ENCODE measurements around the gene IFNB1. TPM values are rescaled to one million over a fixed set of nuclear protein-coding genes. Genes with fewer than 3 reads are reported as not detected.

The IFNB1 gene
- total RNA-seq, 1 donor, result not detected

DNA sequence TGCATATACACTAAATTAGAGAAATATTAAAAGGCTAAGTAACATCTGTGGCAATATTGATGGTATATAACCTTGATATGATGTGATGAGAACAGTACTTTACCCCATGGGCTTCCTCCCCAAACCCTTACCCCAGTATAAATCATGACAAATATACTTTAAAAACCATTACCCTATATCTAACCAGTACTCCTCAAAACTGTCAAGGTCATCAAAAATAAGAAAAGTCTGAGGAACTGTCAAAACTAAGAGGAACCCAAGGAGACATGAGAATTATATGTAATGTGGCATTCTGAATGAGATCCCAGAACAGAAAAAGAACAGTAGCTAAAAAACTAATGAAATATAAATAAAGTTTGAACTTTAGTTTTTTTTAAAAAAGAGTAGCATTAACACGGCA lies 7.3 kb upstream of the IFNB1 start:
- TF ChIP-seq, protein P1, sequence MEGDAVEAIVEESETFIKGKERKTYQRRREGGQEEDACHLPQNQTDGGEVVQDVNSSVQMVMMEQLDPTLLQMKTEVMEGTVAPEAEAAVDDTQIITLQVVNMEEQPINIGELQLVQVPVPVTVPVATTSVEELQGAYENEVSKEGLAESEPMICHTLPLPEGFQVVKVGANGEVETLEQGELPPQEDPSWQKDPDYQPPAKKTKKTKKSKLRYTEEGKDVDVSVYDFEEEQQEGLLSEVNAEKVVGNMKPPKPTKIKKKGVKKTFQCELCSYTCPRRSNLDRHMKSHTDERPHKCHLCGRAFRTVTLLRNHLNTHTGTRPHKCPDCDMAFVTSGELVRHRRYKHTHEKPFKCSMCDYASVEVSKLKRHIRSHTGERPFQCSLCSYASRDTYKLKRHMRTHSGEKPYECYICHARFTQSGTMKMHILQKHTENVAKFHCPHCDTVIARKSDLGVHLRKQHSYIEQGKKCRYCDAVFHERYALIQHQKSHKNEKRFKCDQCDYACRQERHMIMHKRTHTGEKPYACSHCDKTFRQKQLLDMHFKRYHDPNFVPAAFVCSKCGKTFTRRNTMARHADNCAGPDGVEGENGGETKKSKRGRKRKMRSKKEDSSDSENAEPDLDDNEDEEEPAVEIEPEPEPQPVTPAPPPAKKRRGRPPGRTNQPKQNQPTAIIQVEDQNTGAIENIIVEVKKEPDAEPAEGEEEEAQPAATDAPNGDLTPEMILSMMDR (IDR thresholded peaks at IDR 0.05; ENCODE audit: insufficient read depth, low read length), result no peak
- no peak for DNase-seq (ENCODE audit: low read depth)
- H3K4me3 ChIP-seq (ENCODE audit: low read depth, low read length), result no peak overlapping the region

DNA sequence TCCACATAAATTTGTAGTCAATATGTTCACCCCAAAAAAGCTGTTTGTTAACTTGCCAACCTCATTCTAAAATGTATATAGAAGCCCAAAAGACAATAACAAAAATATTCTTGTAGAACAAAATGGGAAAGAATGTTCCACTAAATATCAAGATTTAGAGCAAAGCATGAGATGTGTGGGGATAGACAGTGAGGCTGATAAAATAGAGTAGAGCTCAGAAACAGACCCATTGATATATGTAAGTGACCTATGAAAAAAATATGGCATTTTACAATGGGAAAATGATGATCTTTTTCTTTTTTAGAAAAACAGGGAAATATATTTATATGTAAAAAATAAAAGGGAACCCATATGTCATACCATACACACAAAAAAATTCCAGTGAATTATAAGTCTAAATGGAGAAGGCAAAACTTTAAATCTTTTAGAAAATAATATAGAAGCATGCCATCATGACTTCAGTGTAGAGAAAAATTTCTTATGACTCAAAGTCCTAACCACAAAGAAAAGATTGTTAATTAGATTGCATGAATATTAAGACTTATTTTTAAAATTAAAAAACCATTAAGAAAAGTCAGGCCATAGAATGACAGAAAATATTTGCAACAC lies 6.6 kb upstream of the IFNB1 start:
- TF ChIP-seq, protein P1 (IDR thresholded peaks at IDR 0.05; ENCODE audit: insufficient read depth, low read length), result no peak
- no peak for DNase-seq (ENCODE audit: low read depth)
- no peak overlapping the region for H3K4me3 ChIP-seq (ENCODE audit: low read depth, low read length)

DNA sequence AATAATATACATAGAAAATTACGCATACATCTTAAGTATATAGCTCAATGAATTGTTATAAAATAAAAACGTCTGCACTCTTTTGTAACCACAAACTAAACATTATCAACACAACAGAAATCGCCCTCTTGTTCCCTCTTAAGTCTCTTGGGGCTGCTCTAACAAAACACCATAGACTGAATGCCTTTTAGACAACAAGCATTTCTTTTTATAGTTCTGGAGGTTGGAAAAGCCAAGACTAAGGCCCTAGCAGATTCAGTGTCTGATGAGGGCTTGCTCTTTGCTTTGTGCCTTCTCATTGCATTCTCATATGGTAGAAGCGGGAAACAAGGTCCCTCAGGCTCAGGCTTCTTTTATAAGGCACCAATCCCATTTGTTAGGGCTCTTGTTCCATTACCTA lies 4.9 kb upstream of the IFNB1 start:
- TF ChIP-seq, protein P1 (IDR thresholded peaks at IDR 0.05; ENCODE audit: insufficient read depth, low read length), result no peak
- H3K4me3 ChIP-seq (ENCODE audit: low read depth, low read length), result no peak overlapping the region
- DNase-seq (ENCODE audit: low read depth), result no peak

DNA sequence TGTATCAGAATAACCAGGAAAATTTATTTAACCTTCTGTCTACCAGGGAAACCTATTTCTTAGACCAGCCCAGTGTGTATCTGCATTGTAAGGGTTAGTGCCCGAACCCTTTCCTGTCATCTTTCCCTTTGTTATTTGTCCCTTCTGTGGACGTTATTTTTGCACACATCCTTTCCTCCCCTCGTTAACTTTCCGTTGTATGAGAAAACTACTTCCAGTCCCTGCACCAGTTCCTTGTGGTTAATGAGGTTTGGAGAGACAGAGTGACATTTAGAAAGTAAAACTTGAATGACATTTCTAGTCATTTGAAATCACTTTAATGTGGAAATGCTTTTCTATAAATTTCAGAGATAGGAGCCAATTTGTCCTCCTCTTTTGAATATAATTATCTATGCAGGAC lies 4.3 kb upstream of the IFNB1 start:
- TF ChIP-seq, protein P1 (IDR thresholded peaks at IDR 0.05; ENCODE audit: insufficient read depth, low read length), result no peak
- DNase-seq (ENCODE audit: low read depth), result no peak
- no peak overlapping the region for H3K4me3 ChIP-seq (ENCODE audit: low read depth, low read length)

DNA sequence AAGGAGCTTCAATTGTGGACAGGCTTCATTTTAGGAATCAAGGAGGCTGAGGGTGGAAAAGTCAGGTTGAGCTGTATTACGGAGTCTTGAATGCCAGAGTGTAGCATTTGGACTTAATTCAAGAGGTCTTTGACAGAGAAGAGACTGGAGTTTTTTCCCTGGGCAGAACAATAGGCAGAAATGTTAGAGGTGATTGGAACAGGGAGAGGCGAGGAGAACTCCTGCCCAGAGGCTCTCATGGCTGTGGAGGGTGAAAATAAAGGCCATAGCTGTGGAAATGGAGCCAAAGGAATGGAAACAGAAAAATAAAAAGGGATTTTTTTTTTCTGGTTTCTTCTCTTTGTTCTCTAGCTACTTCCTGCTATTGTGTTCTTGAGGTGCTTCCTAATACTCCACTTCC lies 3.7 kb upstream of the IFNB1 start:
- TF ChIP-seq, protein P1 (IDR thresholded peaks at IDR 0.05; ENCODE audit: insufficient read depth, low read length), result no peak
- H3K4me3 ChIP-seq (ENCODE audit: low read depth, low read length), result no peak overlapping the region
- no peak for DNase-seq (ENCODE audit: low read depth)

DNA sequence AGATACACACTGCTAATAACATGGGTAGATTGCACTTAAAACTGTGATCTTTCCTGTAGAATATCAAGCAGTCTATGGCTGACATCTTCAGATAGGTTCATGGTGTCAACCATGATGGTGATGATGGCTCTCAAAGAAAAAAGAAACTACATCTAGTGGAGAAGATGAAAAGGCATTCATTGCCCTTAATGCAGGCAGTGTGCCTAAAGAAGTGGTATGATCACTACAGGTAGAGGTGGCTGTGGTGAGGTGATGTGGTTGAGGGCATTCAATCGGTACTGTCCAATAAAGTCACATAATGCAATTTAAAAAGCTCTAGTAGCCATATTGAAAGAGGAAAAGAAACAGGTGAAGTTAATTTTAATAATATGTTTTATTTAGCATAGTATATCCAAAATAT lies 3.1 kb upstream of the IFNB1 start:
- no peak overlapping the region for H3K4me3 ChIP-seq (ENCODE audit: low read depth, low read length)
- TF ChIP-seq, protein P1 (IDR thresholded peaks at IDR 0.05; ENCODE audit: insufficient read depth, low read length), result no peak
- no peak for DNase-seq (ENCODE audit: low read depth)

DNA sequence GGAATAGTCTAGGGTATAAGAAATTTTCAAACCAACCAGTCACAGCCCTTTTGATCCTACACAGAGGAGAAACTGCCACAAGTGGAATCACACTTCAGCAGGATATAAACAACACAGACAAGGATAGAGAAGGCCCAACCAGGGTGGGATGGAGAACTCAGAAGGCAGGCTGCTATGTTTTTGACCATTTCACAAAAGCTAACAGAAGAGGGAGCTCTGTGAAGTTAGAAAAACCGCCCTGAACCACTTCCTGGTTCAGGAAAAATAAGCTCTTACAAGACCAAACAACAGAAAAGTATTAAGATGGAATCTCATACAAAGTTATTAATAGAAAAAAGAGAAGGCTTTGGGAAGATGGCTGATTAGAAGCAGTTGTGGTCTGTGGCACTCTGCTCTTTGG lies 960 bp upstream of the IFNB1 start:
- no peak overlapping the region for H3K4me3 ChIP-seq (ENCODE audit: low read depth, low read length)
- no peak for DNase-seq (ENCODE audit: low read depth)
- TF ChIP-seq, protein P1 (IDR thresholded peaks at IDR 0.05; ENCODE audit: insufficient read depth, low read length), result peak; percentile 12

Data from fibroblast of the aortic adventitia (primary cell).